GM18870 (cell line): ENCODE data around the gene AGPAT2.
"Not testable (repeated sequence)": the region's sequence is repeated elsewhere in the genome, so short reads cannot be mapped to it uniquely, and the experiment has no call there.

Source experiments
- ATAC-seq: cut with Tn5 transposase; IDR thresholded peaks from one replicate; pipeline ENCODE4 v1.9.1; 2021; ENCODE audit warnings: moderate library complexity; ENCODE audit not compliant: unreplicated experiment

AGPAT2 gene

GRCh38 chr9:136720898-136721338, 33.7 kb upstream of the AGPAT2 start:
- ATAC-seq, result no peak

- no peak for ATAC-seq
Measured at GRCh38 chr9:136720251-136720897, 33.1 kb upstream of the AGPAT2 start.

- ATAC-seq, result no peak
Measured at GRCh38 chr9:136719195-136719880, 32.1 kb upstream of the AGPAT2 start.

- no peak for ATAC-seq
Measured at GRCh38 chr9:136718345-136719194, 31.3 kb upstream of the AGPAT2 start.

- no peak for ATAC-seq
Measured at GRCh38 chr9:136717399-136717798, 30.1 kb upstream of the AGPAT2 start.

- ATAC-seq, result no peak
Measured at GRCh38 chr9:136714893-136715274, 27.6 kb upstream of the AGPAT2 start.

GRCh38 chr9:136714096-136714892, 27.0 kb upstream of the AGPAT2 start:
- ATAC-seq, result no peak

- no peak for ATAC-seq
Measured at GRCh38 chr9:136713550-136713949, 26.3 kb upstream of the AGPAT2 start.

- no peak for ATAC-seq
Measured at GRCh38 chr9:136712690-136713544, 25.7 kb upstream of the AGPAT2 start.

GRCh38 chr9:136711751-136712689, 24.8 kb upstream of the AGPAT2 start, which contains the start of gene DIPK1B:
TSS of gene DIPK1B (plus strand) at chr9:136712572. CDS start at chr9:136712666, 94 bp downstream.
- no peak for ATAC-seq

GRCh38 chr9:136711219-136711648, 24.0 kb upstream of the AGPAT2 start:
- not testable (repeated sequence) for ATAC-seq

- no peak for ATAC-seq
Measured at GRCh38 chr9:136710543-136710942, 23.3 kb upstream of the AGPAT2 start.

- no peak for ATAC-seq
Measured at GRCh38 chr9:136709454-136710109, 22.3 kb upstream of the AGPAT2 start.

- no peak for ATAC-seq
Measured at GRCh38 chr9:136707849-136708517, 20.7 kb upstream of the AGPAT2 start.

GRCh38 chr9:136707011-136707410, 19.8 kb upstream of the AGPAT2 start:
- no peak for ATAC-seq

- ATAC-seq, result no peak
Measured at GRCh38 chr9:136705564-136705963, 18.3 kb upstream of the AGPAT2 start.

- not testable (repeated sequence) for ATAC-seq
Measured at GRCh38 chr9:136704741-136705140, 17.5 kb upstream of the AGPAT2 start.
